HG03457 (cell line): ENCODE measurements around the gene THAP4.

Experiments
- ATAC-seq: cut with Tn5 transposase; IDR thresholded peaks from one replicate; pipeline ENCODE4 v1.9.1; 2021; ENCODE audit warnings: moderate number of reproducible peaks; ENCODE audit not compliant: unreplicated experiment

THAP4 gene

DNA sequence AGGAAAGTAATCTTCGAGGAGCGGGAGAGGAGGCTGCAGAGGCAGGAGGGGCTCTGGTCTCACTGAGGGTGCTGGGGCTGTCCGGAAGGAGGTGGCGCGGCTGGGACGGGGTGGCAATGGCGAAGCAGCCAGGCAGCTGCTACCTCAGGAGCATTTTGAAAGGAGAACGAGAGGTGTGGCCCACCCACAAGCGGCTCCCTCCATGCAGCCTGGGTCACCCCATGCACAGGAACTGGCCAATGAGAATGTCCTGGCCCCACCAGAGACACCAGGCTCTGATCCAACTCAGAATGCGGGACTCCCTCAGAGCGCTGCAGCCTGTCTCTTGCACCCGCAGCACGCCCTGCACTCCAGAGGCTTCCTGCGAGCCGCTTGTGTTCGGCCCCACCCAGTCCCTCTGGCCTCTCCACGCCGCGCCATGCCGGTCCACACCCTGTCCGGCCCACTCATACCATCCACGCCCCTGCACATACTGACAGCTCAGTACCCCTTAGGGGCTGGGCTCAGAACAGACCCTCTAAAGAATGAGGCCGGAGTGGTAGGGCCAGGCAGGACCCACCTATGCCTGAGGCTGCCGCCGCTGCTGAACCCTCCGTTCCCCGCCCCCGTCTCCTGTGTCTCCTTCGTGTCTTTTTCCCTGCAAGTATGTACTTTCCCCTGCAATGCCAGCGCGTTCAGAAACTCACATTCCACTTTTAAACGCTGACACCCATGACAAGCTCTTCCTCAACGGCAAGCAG lies 84.8 kb downstream of the THAP4 start:
- ATAC-seq: no peak

GRCh38 chr2:241551599-241551997 lies 85.4 kb downstream of the THAP4 start:
- no peak for ATAC-seq

DNA sequence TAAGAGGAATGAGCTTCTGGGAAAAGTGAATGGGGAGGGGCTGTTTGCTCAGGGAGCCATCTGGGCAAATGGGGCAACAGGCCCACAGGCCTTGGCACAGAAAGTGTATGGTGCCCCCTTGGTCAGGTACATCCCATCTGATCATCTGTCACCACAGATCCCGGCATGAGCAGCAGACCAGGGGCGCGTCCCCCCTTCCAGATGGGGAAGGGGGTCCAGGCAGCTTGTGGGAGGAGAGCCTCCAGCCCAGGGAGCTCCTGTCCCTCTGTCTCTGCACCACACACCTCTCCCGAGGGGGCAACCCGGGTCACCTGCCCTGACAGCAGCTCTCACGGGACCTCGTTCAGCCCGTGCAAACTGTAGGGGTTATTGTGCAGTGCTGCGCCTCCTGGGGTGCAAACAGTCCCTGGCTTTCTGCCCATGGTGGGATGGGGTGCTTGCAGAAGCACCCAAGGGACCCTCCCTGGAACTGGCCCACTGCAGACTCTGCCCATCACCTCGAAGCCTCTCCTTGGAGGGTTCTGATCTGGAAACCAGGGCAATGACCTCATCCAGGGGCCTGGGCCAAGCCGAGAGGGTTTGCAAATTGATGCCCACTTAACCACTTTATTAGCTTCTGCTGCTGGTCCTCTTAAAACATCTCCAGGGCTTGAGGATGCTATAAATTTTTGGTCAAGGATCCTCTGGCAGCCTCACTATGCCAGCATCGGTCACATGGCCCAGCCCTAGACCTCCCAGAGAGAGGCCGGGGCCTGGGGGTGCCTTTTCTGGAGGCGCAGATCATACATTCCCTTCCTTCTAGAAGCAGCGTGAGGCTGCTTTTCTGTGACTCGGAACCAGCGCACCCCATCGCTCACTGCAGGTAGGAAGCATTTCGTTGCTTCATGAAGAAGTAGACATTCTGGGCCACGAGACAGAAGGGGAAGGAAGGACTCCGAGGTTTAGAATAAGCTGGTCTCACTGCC lies 86.1 kb downstream of the THAP4 start:
- no peak for ATAC-seq

DNA sequence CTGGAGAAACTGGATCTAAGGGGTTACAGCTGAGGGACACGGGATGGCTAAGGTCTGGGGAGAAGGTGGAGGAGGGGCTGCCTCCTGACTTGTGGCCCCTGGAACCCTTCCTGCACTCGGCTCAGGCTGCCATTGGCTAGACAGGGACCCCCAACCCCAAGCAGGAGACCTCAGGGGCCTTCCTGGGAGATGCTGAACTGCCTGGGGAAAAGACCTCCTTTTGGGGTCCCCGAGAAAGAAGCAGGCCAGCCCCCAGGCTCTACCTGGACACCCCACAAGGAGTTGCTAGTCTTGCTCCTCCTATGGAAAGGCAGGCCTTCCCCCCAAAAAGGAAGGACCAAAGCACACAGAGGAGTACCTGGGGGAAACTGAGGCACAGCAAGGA lies 88.5 kb downstream of the THAP4 start:
- ATAC-seq: no peak

- ATAC-seq: no peak
Observed at GRCh38 chr2:241547781-241548450, 89.0 kb downstream of the THAP4 start.

DNA sequence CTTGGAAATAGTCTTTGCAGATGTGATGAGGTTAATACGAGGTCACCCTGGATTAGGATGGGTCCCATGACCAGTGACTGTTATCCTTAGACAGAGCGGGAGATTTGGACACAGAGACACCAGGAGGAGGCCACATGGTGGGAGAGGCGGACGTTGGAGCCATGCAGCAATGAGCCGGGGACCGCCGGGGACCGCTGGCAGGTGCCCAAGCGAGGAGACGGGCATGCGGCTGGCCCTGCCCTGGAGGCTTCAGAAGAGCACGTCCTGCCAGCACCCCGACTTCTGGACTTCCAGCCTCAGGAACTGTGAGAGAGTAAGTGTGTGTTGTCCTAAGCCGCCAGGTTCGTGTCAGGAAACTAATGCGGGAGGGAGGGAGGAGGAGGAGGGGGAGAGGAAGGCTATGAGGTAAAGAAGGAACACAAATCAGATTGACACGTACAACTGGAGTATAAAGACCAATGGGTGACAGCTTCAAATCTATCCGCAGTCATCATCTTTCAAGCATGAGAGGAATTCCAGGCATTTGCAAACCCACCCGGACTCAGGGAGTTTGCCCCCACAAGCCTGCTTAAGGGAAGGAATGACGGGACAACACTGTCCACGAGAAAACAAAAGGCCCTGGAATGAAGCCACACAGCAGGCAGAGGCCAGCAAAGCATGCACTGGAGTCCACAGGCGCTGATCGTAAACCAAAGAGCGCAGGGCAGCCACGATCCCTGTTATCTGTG lies 90.0 kb downstream of the THAP4 start:
- no peak for ATAC-seq

DNA sequence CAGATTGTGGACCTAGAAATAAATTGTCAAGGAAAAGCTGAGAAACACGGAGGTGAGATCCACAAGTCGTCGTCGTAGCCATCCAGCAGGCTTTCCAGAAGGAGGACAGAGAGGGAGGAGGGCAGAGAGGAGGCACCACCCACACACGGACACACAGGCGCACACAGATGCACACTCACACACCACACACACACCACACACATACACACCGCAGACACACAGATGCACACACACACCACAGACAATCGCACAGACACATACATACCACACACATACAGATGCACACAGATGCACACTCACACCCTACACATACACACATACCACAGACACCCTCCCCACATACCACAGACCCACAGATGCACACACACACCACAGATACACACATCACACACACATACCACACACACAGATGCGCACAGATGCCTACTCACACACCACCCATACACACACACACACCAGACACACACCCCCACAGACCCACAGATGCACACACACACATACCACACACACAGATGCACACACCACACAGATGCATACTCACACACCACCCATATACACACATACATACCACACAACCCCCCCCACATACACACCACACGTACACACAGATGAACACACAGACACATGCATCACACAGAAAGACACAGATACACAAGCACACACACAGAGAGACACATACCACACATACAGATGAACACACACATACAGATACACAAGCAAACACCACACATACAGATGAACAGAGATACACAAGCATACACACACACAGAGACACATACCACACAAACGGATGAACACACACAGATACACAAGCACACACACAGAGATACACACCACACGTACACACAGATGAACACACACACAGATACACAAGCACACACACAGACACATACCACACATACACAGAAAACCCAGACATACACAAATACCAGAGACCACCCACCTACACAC lies 91.2 kb downstream of the THAP4 start:
- ATAC-seq: no peak

DNA sequence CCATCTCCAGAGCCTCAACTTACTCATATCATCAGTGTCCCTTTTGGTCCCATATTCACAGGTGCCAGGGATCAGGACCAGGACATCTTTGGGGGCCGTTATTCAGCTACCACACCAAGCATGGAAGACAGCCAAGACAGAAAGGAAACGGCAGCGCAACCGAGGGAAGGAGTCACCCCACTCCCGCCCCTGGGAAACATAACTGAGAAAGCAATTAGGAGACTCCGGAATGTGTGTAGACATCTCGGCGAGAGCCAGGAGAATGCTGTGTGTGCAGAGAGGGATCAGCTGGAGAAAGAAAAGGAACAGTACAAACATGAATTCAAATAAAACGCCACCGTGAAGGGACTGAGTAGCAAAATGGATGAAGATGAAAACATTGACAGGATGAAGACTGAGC lies 91.9 kb downstream of the THAP4 start:
- no peak for ATAC-seq

GRCh38 chr2:241542278-241542605 lies 94.7 kb downstream of the THAP4 start:
- ATAC-seq: no peak

DNA sequence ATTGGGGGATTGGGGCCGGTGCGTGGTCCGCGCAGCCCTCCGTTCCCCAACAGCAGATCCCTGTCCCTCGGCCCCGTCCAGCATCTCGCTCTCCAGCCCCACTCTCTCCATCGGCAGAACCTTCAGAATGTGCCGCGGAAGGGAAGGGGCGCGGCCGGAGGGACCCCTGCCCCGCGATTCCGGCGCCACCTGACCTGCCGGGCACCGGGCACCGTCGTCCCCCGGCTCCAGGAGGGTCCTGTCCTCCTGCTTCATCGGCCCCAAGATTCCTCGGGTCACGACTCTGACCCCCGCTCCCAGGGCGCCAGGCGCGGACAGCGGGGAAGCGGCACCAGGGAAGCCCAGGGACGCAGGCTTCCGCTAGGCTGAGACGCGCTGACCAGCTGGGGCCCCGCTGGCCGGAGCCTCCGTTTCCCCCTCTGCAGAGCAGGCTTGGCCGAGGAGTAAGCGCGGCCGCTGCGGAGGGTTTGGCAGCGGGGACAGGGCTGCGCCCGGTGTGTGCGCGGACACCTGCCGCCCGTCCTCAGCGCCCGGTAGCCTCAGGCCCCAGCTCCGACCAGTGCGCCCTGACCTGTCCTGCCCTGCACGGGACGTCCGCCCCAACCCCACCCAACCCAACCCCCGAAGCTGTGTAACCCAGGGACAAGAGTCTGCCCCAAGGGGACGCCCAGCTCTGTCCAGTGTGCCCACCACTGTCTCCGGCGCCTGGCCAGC lies 95.2 kb downstream of the THAP4 start:
- ATAC-seq: no peak

GRCh38 chr2:241540771-241541561 lies 96.0 kb downstream of the THAP4 start:
- no peak for ATAC-seq

DNA sequence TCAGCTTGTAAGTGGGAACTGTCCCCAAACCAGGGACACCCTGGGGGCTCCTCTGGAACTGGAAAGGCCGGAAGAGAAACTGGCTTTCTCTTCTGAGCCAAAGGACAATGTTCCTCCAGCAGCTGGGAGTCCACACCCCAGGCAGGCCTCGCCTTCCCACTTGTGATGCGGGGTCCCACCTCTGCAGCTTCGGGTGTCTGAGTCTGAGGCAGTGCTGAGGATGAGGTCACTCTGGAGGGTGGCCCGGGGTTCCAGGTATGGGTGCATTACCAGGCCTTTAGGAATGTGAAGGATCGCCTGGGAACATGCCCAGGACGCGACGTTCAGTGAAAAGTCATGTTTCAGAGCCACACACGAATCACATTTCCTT lies 96.6 kb downstream of the THAP4 start:
- no peak for ATAC-seq

- no peak for ATAC-seq
Observed at GRCh38 chr2:241539616-241540374, 97.2 kb downstream of the THAP4 start.

GRCh38 chr2:241538838-241539615 lies 97.9 kb downstream of the THAP4 start:
- ATAC-seq: no peak

DNA sequence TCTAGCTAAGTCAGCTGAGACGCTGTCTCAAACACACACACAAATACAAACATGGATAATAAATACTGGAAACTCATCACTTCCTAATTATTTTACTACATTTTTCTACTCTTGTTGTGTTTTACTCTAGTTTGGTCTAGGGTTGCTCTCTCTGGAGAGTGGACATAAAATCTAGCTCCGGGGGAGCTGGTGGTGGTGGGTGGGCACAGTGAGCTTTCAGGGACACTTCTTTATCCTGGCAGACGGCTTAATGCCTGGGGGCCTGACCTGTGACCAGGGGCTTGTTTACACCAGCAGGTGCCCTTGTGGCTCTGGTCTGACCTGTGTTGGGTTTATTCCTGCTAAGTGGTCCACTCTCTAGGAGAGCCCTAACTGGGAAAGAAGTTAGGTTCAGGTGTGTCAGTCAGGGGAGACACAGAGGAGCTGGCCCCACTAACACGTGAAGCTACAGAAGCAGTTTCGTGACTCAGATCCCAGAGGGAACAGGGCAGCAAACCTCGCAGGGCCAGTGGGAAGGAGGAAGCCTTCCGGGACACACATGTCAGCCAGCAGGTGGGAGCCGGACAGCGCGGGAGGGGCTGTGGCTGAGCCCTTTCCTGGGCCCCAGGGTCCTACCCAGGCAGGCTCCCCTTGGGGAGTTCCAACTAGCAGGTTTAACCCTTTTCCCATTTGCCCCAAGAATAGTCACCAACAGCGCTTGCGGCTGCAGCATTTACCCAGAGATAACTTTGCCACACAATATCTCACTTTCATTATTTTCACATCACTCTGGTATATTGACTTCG lies 100.9 kb downstream of the THAP4 start:
- no peak for ATAC-seq

DNA sequence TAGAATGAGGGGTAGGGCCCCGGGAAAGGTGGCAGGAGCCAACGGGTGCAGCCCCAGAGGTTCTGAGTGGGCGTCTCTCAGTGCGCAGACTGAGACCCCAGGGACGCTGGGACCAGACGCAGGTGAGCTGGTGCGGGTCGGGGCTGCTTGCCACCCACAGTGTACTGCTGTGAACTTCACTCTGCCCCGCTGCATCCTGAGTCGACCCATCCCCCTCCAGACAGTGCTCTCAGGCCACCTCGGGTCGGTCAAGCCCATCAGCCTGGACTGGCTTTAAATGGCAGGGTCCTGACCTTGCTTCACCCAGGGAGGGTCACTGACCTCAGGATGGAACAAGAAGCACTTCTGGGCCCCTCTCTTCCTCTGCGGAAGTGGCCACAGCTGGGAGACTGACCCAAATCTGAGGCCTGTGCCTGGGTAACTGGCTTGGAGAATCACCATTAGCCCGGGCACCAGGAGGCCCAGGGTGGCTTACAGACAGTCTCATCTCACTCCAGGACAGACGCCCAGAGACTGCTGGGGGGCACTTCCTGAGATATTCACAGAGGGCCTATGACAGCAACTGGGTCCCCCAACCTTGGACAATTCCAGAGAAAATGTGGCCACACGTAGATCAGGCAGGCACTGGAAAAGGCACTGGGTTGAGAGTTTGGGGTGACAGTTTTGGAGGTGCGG lies 102.1 kb downstream of the THAP4 start:
- ATAC-seq: no peak
